ENCODE measurements around the gene RASA3. TPM values are rescaled to one million over a fixed set of nuclear protein-coding genes. Genes with fewer than 3 reads are reported as not detected.

RASA3 gene
- total RNA-seq, 2 experiments from 2014 or later, result 3.6 to 17.9 TPM

- POLR2A ChIA-PET, result interaction anchor here (2.1 kb wide), 1 partner anchor 18 kb away, joined by 5 read pairs; no protein-coding TSS in a partner anchor
- Histone ChIP-seq H2AFZ (ENCODE audit: low read length) (no peak overlapping the region), H3K4me2 (ENCODE audit: low read length) (peak overlapping the region; percentile 73), H3K9me2 (ENCODE audit: insufficient read depth, low read length) (no peaks in the 10 kb centered on the region), H3K9me3 (ENCODE audit: low read length) (no peaks in the 10 kb centered on the region), H3K4me3 (ENCODE audit: low read depth, low read length, poor library complexity, severe bottlenecking) (peak overlapping the region; percentile 47), H3K36me3 (ENCODE audit: insufficient read depth, low read length) (no peaks in the 10 kb centered on the region), H3K4me1 (ENCODE audit: insufficient read depth, low read length, poor library complexity, severe bottlenecking) (peaks cover 40% of the 10 kb centered on the region), H4K20me1 (ENCODE audit: insufficient read depth, low read length) (peaks cover 8% of the 10 kb centered on the region; the same call in 1 of the 2 replicates), H3K79me2 (ENCODE audit: insufficient read depth, low read depth, low read length) (no peaks in the 10 kb centered on the region), H3K27ac (ENCODE audit: low read depth, low read length, poor library complexity, severe bottlenecking) (no peak overlapping the region)
- DNase-seq (ENCODE audit: low spot score), result no peak
- intact Hi-C loops (cut with micrococcal nuclease; ENCODE audit: unreplicated experiment), result loop anchor here (2.0 kb wide), 1 partner anchor 103 kb away; no protein-coding TSS in a partner anchor
- CTCF ChIA-PET (ENCODE audit: unreplicated experiment), result no interaction called here
- TF ChIP-seq EZH2phosphoT487 (IDR thresholded peaks at IDR 0.05; ENCODE audit: borderline replicate concordance, low read depth, low read length) (no peak), CTCF (conservative IDR thresholded peaks at IDR 0.05; ENCODE audit: low read length) (no peak)
- BruUV-seq (replicated peaks), result no TSS peak
These were observed 2.8 kb downstream of the RASA3 start for GRCh38 chr13:114129649-114130062.

- BruUV-seq (replicated peaks), result no TSS peak
- Histone ChIP-seq H3K4me3 (ENCODE audit: low read depth, low read length, poor library complexity, severe bottlenecking) (peak overlapping the region; percentile 47), H3K36me3 (ENCODE audit: insufficient read depth, low read length) (no peaks in the 10 kb centered on the region), H3K4me1 (ENCODE audit: insufficient read depth, low read length, poor library complexity, severe bottlenecking) (peaks cover 40% of the 10 kb centered on the region), H3K27ac (ENCODE audit: low read depth, low read length, poor library complexity, severe bottlenecking) (peak overlapping the region; percentile 34), H3K4me2 (ENCODE audit: low read length) (peak overlapping the region; percentile 73), H4K20me1 (ENCODE audit: insufficient read depth, low read length) (peaks cover 8% of the 10 kb centered on the region; the same call in 1 of the 2 replicates), H3K9me2 (ENCODE audit: insufficient read depth, low read length) (no peaks in the 10 kb centered on the region), H3K9me3 (ENCODE audit: low read length) (no peaks in the 10 kb centered on the region), H3K79me2 (ENCODE audit: insufficient read depth, low read depth, low read length) (no peaks in the 10 kb centered on the region), H2AFZ (ENCODE audit: low read length) (peak overlapping the region; percentile 59; the same call in 1 of the 2 replicates)
- no peak for TF ChIP-seq CTCF (conservative IDR thresholded peaks at IDR 0.05; ENCODE audit: low read length)
- no peak for TF ChIP-seq EZH2phosphoT487 (IDR thresholded peaks at IDR 0.05; ENCODE audit: borderline replicate concordance, low read depth, low read length)
- DNase-seq (ENCODE audit: low spot score), result peak; percentile 80
- POLR2A ChIA-PET, result interaction anchor here (0.6 to 2.1 kb wide), 2 partner anchors 17 to 166 kb away, joined by 3 to 5 read pairs; no protein-coding TSS in a partner anchor
- intact Hi-C loops (cut with micrococcal nuclease; ENCODE audit: unreplicated experiment), result loop anchor here (2.0 kb wide), 1 partner anchor 102 kb away; no protein-coding TSS in a partner anchor
- CTCF ChIA-PET (ENCODE audit: unreplicated experiment), result no interaction called here
These were observed 3.5 kb downstream of the RASA3 start for GRCh38 chr13:114128624-114129522.
